CD4-positive, alpha-beta T cell treated with Interleukin-2 at 100 ng/mL for 4 hours (primary cell): ENCODE data around the gene AKNA.

Source experiments
- DNase-seq: peaks from one replicate; pipeline ENCODE4 v3.0.0-alpha.2; 2020; ENCODE audit warnings: low spot score

AKNA gene

DNA sequence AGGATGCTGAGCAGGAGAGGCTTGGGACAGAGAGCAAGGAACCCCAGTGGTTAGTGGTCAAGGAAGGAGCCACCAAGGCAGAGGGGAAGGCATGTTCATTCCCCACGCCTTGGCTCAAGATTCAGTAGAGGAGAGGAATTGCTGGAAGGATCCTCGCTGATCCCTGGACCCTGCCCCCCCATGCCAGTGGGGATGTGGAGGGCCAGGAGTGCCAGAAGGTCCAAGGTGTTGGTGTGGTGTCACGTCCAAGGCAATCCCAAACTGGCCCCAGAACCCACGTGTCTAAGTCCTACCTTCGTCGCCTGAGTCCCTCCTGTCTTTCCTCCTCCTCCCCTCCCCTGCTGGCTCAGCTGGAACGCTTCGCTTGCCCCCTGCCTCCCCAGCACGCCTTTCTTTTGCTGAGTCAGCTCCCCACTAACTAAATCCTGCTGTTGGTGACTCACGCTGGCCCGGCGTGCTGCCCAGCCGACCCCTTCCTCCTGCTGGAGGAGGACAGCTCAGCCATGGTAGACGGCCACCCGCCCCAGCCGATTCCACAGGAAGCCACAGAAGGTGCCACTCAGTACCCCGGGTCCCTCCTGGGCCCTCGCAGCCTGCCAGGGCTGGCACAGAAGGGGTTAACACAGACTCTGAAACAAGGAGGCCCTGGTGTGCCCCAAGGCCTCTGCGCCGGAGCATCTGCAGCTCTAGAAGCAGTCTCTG, 102.5 kb downstream of the AKNA start:
- no peak for DNase-seq

DNA sequence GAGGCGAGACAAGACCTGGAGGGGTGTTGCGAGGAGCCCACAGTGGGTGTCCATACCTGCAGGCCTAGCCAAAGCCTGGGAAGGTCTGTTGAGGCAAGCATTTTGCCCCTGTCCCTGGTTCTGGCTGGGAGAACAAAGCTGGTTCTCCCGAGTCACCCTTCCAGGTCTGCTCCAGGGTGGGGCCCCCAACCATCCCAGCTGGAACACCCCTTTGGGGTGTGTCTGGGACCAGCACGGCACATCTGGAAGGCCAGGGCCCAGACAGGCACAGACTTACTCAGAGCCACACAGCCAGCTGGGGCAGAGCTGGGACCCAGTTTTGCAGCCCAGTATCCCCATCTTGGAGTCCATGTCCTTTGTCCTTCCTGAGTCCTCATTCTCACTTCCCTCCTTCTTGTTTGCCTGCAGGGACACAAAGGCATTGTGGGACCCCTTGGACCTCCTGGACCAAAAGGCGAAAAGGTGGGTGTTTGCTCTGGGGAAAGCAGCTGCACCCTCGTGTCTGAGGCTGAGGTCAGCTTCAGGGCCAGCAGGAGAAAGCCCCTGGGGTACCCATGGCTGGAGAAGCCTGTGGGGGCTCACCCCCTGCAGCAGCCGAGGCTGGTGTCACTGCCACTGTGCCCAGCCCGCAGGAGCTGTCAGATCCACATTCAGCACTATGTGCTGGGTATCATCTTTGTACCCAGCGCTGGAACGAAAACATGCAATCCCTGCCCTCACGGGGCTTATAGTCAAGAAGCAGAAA, 103.3 kb downstream of the AKNA start:
- no peak for DNase-seq
